OCI-M2 (cell line): ENCODE results near the gene ADAM11.

ENCODE experiments used
- DNase-seq: peaks from one replicate; lab custom pipeline; 2025; ENCODE audit not compliant: unreplicated experiment; lab: John Stamatoyannopoulos, UW

ADAM11 gene

GRCh38 chr17:44775136-44775837, 16.5 kb downstream of the ADAM11 start:
- DNase-seq, result no peak

GRCh38 chr17:44775838-44776621, 17.2 kb downstream of the ADAM11 start:
- peak; percentile 69 for DNase-seq

GRCh38 chr17:44776628-44777393, 18.0 kb downstream of the ADAM11 start:
- DNase-seq, result no peak

GRCh38 chr17:44777394-44778348, 18.9 kb downstream of the ADAM11 start:
- no peak for DNase-seq

GRCh38 chr17:44778656-44779210, 19.9 kb downstream of the ADAM11 start:
- DNase-seq, result no peak

- DNase-seq, result no peak
These were observed 20.6 kb downstream of the ADAM11 start for GRCh38 chr17:44779211-44780025.

- no peak for DNase-seq
These were observed 21.4 kb downstream of the ADAM11 start for GRCh38 chr17:44780161-44780560.

- DNase-seq, result no peak
These were observed 22.2 kb downstream of the ADAM11 start for GRCh38 chr17:44780845-44781480.

- DNase-seq, result no peak
These were observed 22.9 kb downstream of the ADAM11 start for GRCh38 chr17:44781551-44782325.

GRCh38 chr17:44782326-44782850, 23.6 kb downstream of the ADAM11 start:
- DNase-seq, result no peak

GRCh38 chr17:44785921-44786320, 27.1 kb downstream of the ADAM11 start:
- no peak for DNase-seq

GRCh38 chr17:44786551-44787081, 27.8 kb downstream of the ADAM11 start:
- DNase-seq, result no peak

- DNase-seq, result no peak
These were observed 28.6 kb downstream of the ADAM11 start for GRCh38 chr17:44787271-44787940.

GRCh38 chr17:44788139-44788538, 29.4 kb downstream of the ADAM11 start:
- DNase-seq, result no peak

GRCh38 chr17:44792276-44792675, 33.5 kb downstream of the ADAM11 start:
- DNase-seq, result no peak

GRCh38 chr17:44793885-44794842, 35.4 kb downstream of the ADAM11 start:
- DNase-seq, result no peak
